Endothelial cell of umbilical vein (primary cell): ENCODE results near the gene NRXN3. TPM values are rescaled to one million over a fixed set of nuclear protein-coding genes. Genes with fewer than 3 reads are reported as not detected.

Experiments used
- BruUV-seq: library from RNA; stranded (reverse); fragments of 400-500 nt; replicated peaks from 2 replicates; lab custom pipeline; 2021; lab: Mats Ljungman, UMichigan
- CTCF ChIA-PET: fragments of 300-600, 350-600 bp; sonication (Branson Sonifier 250); formaldehyde crosslinking; loops from one replicate; lab custom pipeline; 2021; ENCODE audit warnings: antibody characterized with exemption, inconsistent platforms; lab: Charles Lee
- POLR2A ChIA-PET: fragments of 300-600, 350-600 bp; sonication (Branson Sonifier 250); formaldehyde crosslinking; loops from one replicate; lab custom pipeline; 2021; ENCODE audit warnings: antibody characterized with exemption, inconsistent platforms; lab: Charles Lee
- DNase-seq: peaks from one replicate; pipeline ENCODE4 v3.0.0-alpha.2; 2011; ENCODE audit warnings: low read depth, low spot score
- FAIRE-seq: peaks from 2 replicates; lab custom pipeline; 2011; peaks lifted over from hg19 to GRCh38; lab: Jason Lieb, UNC
- H2AFZ ChIP-seq: 2 replicates; pipeline ENCODE4 v1.6.0; 2012; ENCODE audit warnings: low read depth, low read length, control low read depth, inconsistent platforms
- H3K27ac ChIP-seq: 2 replicates; pipeline ENCODE4 v1.5.1; 2011; ENCODE audit warnings: low read depth, mild to moderate bottlenecking, control low read depth, low read length, moderate library complexity; ENCODE audit not compliant: insufficient read depth
- H3K27me3 ChIP-seq, 2 experiments: 2 replicates each; pipeline versions ENCODE4 v1.6.0 to v1.6.1; 2011; ENCODE audit warnings: low read length in 2 of 2, mixed read lengths in 1 of 2; ENCODE audit not compliant: control insufficient read depth in 2 of 2, insufficient read depth in 2 of 2
- H3K36me3 ChIP-seq, 2 experiments: 2 replicates in 1 of 2; 3 replicates in 1 of 2; pipeline ENCODE4 v1.5.1; 2011; ENCODE audit warnings: low read length in 2 of 2, mild to moderate bottlenecking in 1 of 2, moderate library complexity in 1 of 2; ENCODE audit not compliant: control insufficient read depth in 2 of 2, insufficient read depth in 2 of 2; ENCODE audit errors: extremely low read depth in 1 of 2
- H3K4me1 ChIP-seq: 3 replicates; pipeline ENCODE4 v1.5.1; 2011; ENCODE audit warnings: mild to moderate bottlenecking, low read length; ENCODE audit not compliant: control insufficient read depth, insufficient read depth; ENCODE audit errors: extremely low read depth
- H3K4me2 ChIP-seq: 2 replicates; pipeline ENCODE4 v1.6.1; 2011; ENCODE audit warnings: low read length, control low read depth, mixed read lengths; ENCODE audit not compliant: insufficient read depth
- H3K4me3 ChIP-seq, 3 experiments: fragments of 200-600 bp in 1 of 3; sonication (generic), shearing (Covaris generic) in 1 of 3; replicated peaks in 1 of 3; 2 replicates each; pipeline ENCODE4 v1.5.1; 2011 to 2016; ENCODE audit warnings: control low read depth in 3 of 3, low read length in 3 of 3, mild to moderate bottlenecking in 2 of 3, inconsistent platforms in 1 of 3, low read depth in 1 of 3, moderate library complexity in 1 of 3; ENCODE audit not compliant: insufficient read depth in 1 of 3
- H3K79me2 ChIP-seq: 2 replicates; pipeline ENCODE4 v1.6.0; 2012; ENCODE audit warnings: low read length, inconsistent platforms; ENCODE audit not compliant: control insufficient read depth, insufficient read depth
- H3K9ac ChIP-seq: replicated peaks from 2 replicates; pipeline ENCODE3; 2011; ENCODE audit warnings: low read length, control low read depth; ENCODE audit not compliant: insufficient read depth; ENCODE audit errors: extremely low read depth
- H3K9me1 ChIP-seq: replicated peaks from 3 replicates; pipeline ENCODE4 v1.6.0; 2011; ENCODE audit warnings: mild to moderate bottlenecking, low read length; ENCODE audit not compliant: control insufficient read depth, insufficient read depth; ENCODE audit errors: extremely low read depth
- H3K9me3 ChIP-seq: replicated peaks from 2 replicates; pipeline ENCODE4 v1.5.1; 2012; ENCODE audit warnings: low read length, inconsistent platforms; ENCODE audit not compliant: control insufficient read depth, insufficient read depth
- H4K20me1 ChIP-seq: replicated peaks from 2 replicates; pipeline ENCODE3; 2011; ENCODE audit warnings: mild to moderate bottlenecking, low read length; ENCODE audit not compliant: control insufficient read depth, insufficient read depth; ENCODE audit errors: extremely low read depth
- CTCF ChIP-seq, 2 donors: IDR thresholded peaks; 1 replicate in 1 of 2; 2 replicates in 1 of 2; pipeline ENCODE4 v1.5.1; 2011; ENCODE audit warnings: low read length in 2 of 2, mild to moderate bottlenecking in 2 of 2, moderate library complexity in 2 of 2, control low read depth in 1 of 2, inconsistent platforms in 1 of 2, low read depth in 1 of 2; ENCODE audit not compliant: insufficient read depth in 1 of 2; ENCODE audit errors: extremely low read depth in 1 of 2
- EZH2 ChIP-seq: IDR thresholded peaks from 2 replicates; pipeline ENCODE4 v1.6.1; 2012; ENCODE audit warnings: borderline replicate concordance, low read depth, mild to moderate bottlenecking, moderate library complexity, low read length, inconsistent platforms; ENCODE audit not compliant: severe bottlenecking
- FOS ChIP-seq: IDR thresholded peaks from 2 replicates; pipeline ENCODE4 v1.6.1; 2011; ENCODE audit warnings: mild to moderate bottlenecking, low read length, moderate library complexity, borderline replicate concordance; ENCODE audit not compliant: insufficient read depth
- GATA2 ChIP-seq: IDR thresholded peaks from 2 replicates; pipeline ENCODE4 v1.7.0; 2011; ENCODE audit warnings: low read depth, mild to moderate bottlenecking, moderate library complexity, mixed read lengths, low read length; ENCODE audit not compliant: insufficient read length, insufficient read depth
- JUN ChIP-seq: IDR thresholded peaks from 2 replicates; pipeline ENCODE4 v1.6.1; 2011; ENCODE audit warnings: borderline replicate concordance, low read depth; ENCODE audit not compliant: insufficient read length, insufficient read depth
- MAX ChIP-seq: IDR thresholded peaks from 2 replicates; pipeline ENCODE4 v1.6.1; 2011; ENCODE audit not compliant: insufficient read depth, insufficient read length
- MYC ChIP-seq: IDR thresholded peaks from one replicate; pipeline ENCODE4 v1.6.1; 2011; ENCODE audit warnings: mild to moderate bottlenecking, low read depth, low read length
- POLR2A ChIP-seq: IDR thresholded peaks from 2 replicates; pipeline ENCODE4 v1.6.1; 2012; ENCODE audit warnings: low read depth, mild to moderate bottlenecking, control low read depth, low read length
- POLR2AphosphoS5 ChIP-seq: IDR thresholded peaks from 2 replicates; pipeline ENCODE4 v1.6.1; 2012; ENCODE audit warnings: low read depth, mild to moderate bottlenecking, control low read depth, low read length, moderate library complexity; ENCODE audit not compliant: insufficient read depth
- dilution Hi-C: fragments of 300-500 bp; cut with MboI; formaldehyde crosslinking; loops from one replicate; pipeline ENCODE4 v1.15.0; 2019; ENCODE audit warnings: low sequenced_read_pairs; ENCODE audit not compliant: extremely low pct_ligation_motif_present
- intact Hi-C: fragments of 100-400 bp; cut with micrococcal nuclease; formaldehyde crosslinking; loops from one replicate; pipeline ENCODE4 v1.10.0; 2022
- polyA plus RNA-seq, 4 experiments: library from polyadenylated mRNA; depleted of rRNA in 3 of 4; stranded (reverse) in 3 of 4; unstranded in 1 of 4; fragments of >200 nt; gene quantifications; 2 replicates each; pipeline versions ENCODE4 v1.2.1 to v1.2.3, GENCODE V29; 2011 to 2012; ENCODE audit warnings: missing spikeins in 1 of 4
- total RNA-seq: library from RNA; stranded (reverse); gene quantifications from 2 replicates; pipeline ENCODE4 v1.2.3, GENCODE V29; 2021

NRXN3 gene
- total and polyA plus RNA-seq, 2 donors (not counting 3 experiments of a cell fraction or from before 2014, with no cell fraction given) = 0.72 to 4.2 TPM

- intact Hi-C loops (no loop called here), dilution Hi-C loops (no loop called here)
- Histone ChIP-seq H3K36me3 (no peaks in the 10 kb centered on the region), H4K20me1 (no peaks in the 10 kb centered on the region), H3K9ac (no peak overlapping the region), H3K9me3 (peaks cover 4% of the 10 kb centered on the region), H3K4me3 (no peak overlapping the region), H3K4me1 (no peaks in the 10 kb centered on the region), H2AFZ (no peak overlapping the region), H3K9me1 (no peaks in the 10 kb centered on the region), H3K79me2 (no peaks in the 10 kb centered on the region), H3K27me3 (no peaks in the 10 kb centered on the region), H3K27ac (no peak overlapping the region), H3K4me2 (no peak overlapping the region)
- FAIRE-seq (no peak), DNase-seq (no peak)
- POLR2A ChIA-PET = no interaction called here
- TF ChIP-seq MYC (no peak), MAX (no peak), POLR2AphosphoS5 (no peak), EZH2 (no peak), JUN (no peak), GATA2 (no peak), CTCF (IDR thresholded peaks at IDR 0.05; ENCODE audit: extremely low read depth in 1 of 2, insufficient read depth in 1 of 2, low read depth in 1 of 2, low read length in 2 of 2) (no peak), FOS (no peak), POLR2A (no peak)
- CTCF ChIA-PET = no interaction called here
- BruUV-seq = no TSS peak
Measured at GRCh38 chr14:79911744-79912143, 1741.6 kb downstream of the NRXN3 start.
